ENCODE measurements around the gene ANKRD16.

The ANKRD16 gene

GRCh38 chr10:5919568-5919967 lies 29.9 kb upstream of the ANKRD16 start:
- H3K23ac ChIP-seq (ENCODE audit: low read length) = no peak overlapping the region
- no peak overlapping the region for H4K8ac ChIP-seq (ENCODE audit: low read depth, low read length)
- no peak overlapping the region for H3K27ac ChIP-seq (ENCODE audit: low read depth, low read length)
- no peak overlapping the region for H2AK5ac ChIP-seq (ENCODE audit: low read length)
- H3K79me2 ChIP-seq (ENCODE audit: control insufficient read depth, insufficient read depth, low read length) = no peaks in the 10 kb centered on the region
- H3K4me1 ChIP-seq (ENCODE audit: control insufficient read depth, low read depth, low read length) = no peaks in the 10 kb centered on the region
- H3K4ac ChIP-seq (ENCODE audit: low read depth, low read length) = no peak overlapping the region
- no peak overlapping the region for H2BK120ac ChIP-seq (ENCODE audit: low read depth, low read length)
- H2BK5ac ChIP-seq (ENCODE audit: low read length) = no peak overlapping the region
- H2BK15ac ChIP-seq (replicated peaks; ENCODE audit: low read depth) = no peak overlapping the region
- no peak overlapping the region for H3K18ac ChIP-seq (ENCODE audit: low read length)
- H3K9ac ChIP-seq (ENCODE audit: low read length) = no peak overlapping the region
- peaks cover 32% of the 10 kb centered on the region for H3K36me3 ChIP-seq (ENCODE audit: control insufficient read depth, insufficient read depth, low read length)
- H3K4me3 ChIP-seq (ENCODE audit: low read length) = no peak overlapping the region
- no peaks in the 10 kb centered on the region for H3K27me3 ChIP-seq (ENCODE audit: insufficient read depth, low read length, poor library complexity)
- H3K4me2 ChIP-seq (ENCODE audit: low read length) = no peak overlapping the region
- H4K5ac ChIP-seq (ENCODE audit: low read length) = no peak overlapping the region
- H3K79me1 ChIP-seq (ENCODE audit: low read length) = no peaks in the 10 kb centered on the region
- H3K56ac ChIP-seq (ENCODE audit: low read length) = no peak overlapping the region
- no CpG with 5 or more reads among the region's 7 CpGs for WGBS (ENCODE audit: extremely low coverage, insufficient coverage, low lambda C conversion rate)
- no peak for DNase-seq

DNA sequence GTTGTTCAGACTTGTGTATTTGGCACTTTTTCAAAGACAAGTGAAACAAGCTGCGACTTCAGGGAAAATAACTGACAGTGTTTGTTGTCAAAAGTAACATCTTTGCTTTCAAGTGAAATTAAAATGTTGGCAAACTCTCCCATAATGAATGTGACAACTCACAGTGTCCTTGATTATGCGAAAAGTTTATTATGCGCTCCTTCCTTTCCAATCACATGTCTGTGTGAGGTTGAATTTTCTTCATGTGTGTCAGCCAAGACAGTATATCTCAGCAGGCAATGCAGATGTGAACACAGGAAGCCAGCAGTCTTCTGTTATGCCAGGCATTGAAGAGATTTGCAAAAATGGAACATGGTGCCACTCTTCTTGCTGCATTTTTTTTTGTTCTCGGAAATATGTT lies 29.1 kb upstream of the ANKRD16 start:
- H2AK5ac ChIP-seq (ENCODE audit: low read length) = no peak overlapping the region
- peaks cover 37% of the 10 kb centered on the region for H3K36me3 ChIP-seq (ENCODE audit: control insufficient read depth, insufficient read depth, low read length)
- no peak overlapping the region for H3K18ac ChIP-seq (ENCODE audit: low read length)
- H3K4me3 ChIP-seq (ENCODE audit: low read length) = no peak overlapping the region
- no peaks in the 10 kb centered on the region for H3K27me3 ChIP-seq (ENCODE audit: insufficient read depth, low read length, poor library complexity)
- no peak for DNase-seq
- no peak overlapping the region for H3K4ac ChIP-seq (ENCODE audit: low read depth, low read length)
- H3K4me1 ChIP-seq (ENCODE audit: control insufficient read depth, low read depth, low read length) = no peaks in the 10 kb centered on the region
- H2BK120ac ChIP-seq (ENCODE audit: low read depth, low read length) = no peak overlapping the region
- no peaks in the 10 kb centered on the region for H3K79me1 ChIP-seq (ENCODE audit: low read length)
- H3K27ac ChIP-seq (ENCODE audit: low read depth, low read length) = no peak overlapping the region
- H3K23ac ChIP-seq (ENCODE audit: low read length) = no peak overlapping the region
- H3K79me2 ChIP-seq (ENCODE audit: control insufficient read depth, insufficient read depth, low read length) = no peaks in the 10 kb centered on the region
- H2BK5ac ChIP-seq (ENCODE audit: low read length) = no peak overlapping the region
- no peak overlapping the region for H4K5ac ChIP-seq (ENCODE audit: low read length)
- no peak overlapping the region for H3K56ac ChIP-seq (ENCODE audit: low read length)
- no peak overlapping the region for H2BK15ac ChIP-seq (replicated peaks; ENCODE audit: low read depth)
- no peak overlapping the region for H3K4me2 ChIP-seq (ENCODE audit: low read length)
- H4K8ac ChIP-seq (ENCODE audit: low read depth, low read length) = no peak overlapping the region
- H3K9ac ChIP-seq (ENCODE audit: low read length) = no peak overlapping the region
- no CpG with 5 or more reads among the region's 4 CpGs for WGBS (ENCODE audit: extremely low coverage, insufficient coverage, low lambda C conversion rate)

- Histone ChIP-seq H3K23ac (ENCODE audit: low read length) (no peak overlapping the region), H2BK120ac (ENCODE audit: low read depth, low read length) (no peak overlapping the region), H3K4ac (ENCODE audit: low read depth, low read length) (no peak overlapping the region), H3K56ac (ENCODE audit: low read length) (no peak overlapping the region), H3K36me3 (ENCODE audit: control insufficient read depth, insufficient read depth, low read length) (peaks cover 36% of the 10 kb centered on the region), H3K9ac (ENCODE audit: low read length) (no peak overlapping the region), H3K18ac (ENCODE audit: low read length) (no peak overlapping the region), H2AK5ac (ENCODE audit: low read length) (no peak overlapping the region), H4K8ac (ENCODE audit: low read depth, low read length) (no peak overlapping the region), H2BK5ac (ENCODE audit: low read length) (no peak overlapping the region), H2BK15ac (replicated peaks; ENCODE audit: low read depth) (no peak overlapping the region), H3K27ac (ENCODE audit: low read depth, low read length) (no peak overlapping the region), H3K79me2 (ENCODE audit: control insufficient read depth, insufficient read depth, low read length) (no peaks in the 10 kb centered on the region), H3K4me1 (ENCODE audit: control insufficient read depth, low read depth, low read length) (no peaks in the 10 kb centered on the region), H3K79me1 (ENCODE audit: low read length) (no peaks in the 10 kb centered on the region), H3K4me2 (ENCODE audit: low read length) (no peak overlapping the region), H3K27me3 (ENCODE audit: insufficient read depth, low read length, poor library complexity) (no peaks in the 10 kb centered on the region), H3K4me3 (ENCODE audit: low read length) (no peak overlapping the region), H4K5ac (ENCODE audit: low read length) (no peak overlapping the region)
- WGBS (ENCODE audit: extremely low coverage, insufficient coverage, low lambda C conversion rate) = no CpG with 5 or more reads among the region's 13 CpGs
- no peak for DNase-seq
Measured at GRCh38 chr10:5917305-5917704, 27.6 kb upstream of the ANKRD16 start.

DNA sequence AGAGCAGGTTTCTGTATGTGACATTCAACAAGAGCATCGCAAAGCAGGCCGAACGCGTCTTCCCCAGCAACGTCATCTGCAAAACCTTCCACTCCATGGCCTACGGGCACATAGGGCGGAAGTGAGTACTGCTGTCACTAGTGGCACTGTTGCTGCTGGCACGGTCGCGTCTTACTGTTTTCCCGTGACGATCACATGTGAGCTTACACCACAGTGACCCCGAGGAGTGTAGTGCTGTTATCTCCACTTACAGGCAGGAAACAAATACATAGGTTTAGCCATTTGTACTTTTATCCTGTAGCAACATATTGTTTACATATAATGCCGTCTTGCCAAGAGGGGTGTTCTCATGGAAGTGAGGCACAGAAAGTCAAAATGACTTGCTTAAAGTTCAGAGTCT lies 25.8 kb upstream of the ANKRD16 start:
- Histone ChIP-seq H2BK5ac (ENCODE audit: low read length) (no peak overlapping the region), H3K23ac (ENCODE audit: low read length) (no peak overlapping the region), H3K27me3 (ENCODE audit: insufficient read depth, low read length, poor library complexity) (no peaks in the 10 kb centered on the region), H3K79me2 (ENCODE audit: control insufficient read depth, insufficient read depth, low read length) (no peaks in the 10 kb centered on the region), H3K9ac (ENCODE audit: low read length) (no peak overlapping the region), H3K79me1 (ENCODE audit: low read length) (no peaks in the 10 kb centered on the region), H3K18ac (ENCODE audit: low read length) (no peak overlapping the region), H2BK120ac (ENCODE audit: low read depth, low read length) (no peak overlapping the region), H3K4me3 (ENCODE audit: low read length) (no peak overlapping the region), H4K5ac (ENCODE audit: low read length) (no peak overlapping the region), H4K8ac (ENCODE audit: low read depth, low read length) (no peak overlapping the region), H3K4me1 (ENCODE audit: control insufficient read depth, low read depth, low read length) (no peaks in the 10 kb centered on the region), H3K4me2 (ENCODE audit: low read length) (no peak overlapping the region), H3K4ac (ENCODE audit: low read depth, low read length) (no peak overlapping the region), H2AK5ac (ENCODE audit: low read length) (no peak overlapping the region), H3K27ac (ENCODE audit: low read depth, low read length) (no peak overlapping the region), H3K36me3 (ENCODE audit: control insufficient read depth, insufficient read depth, low read length) (peaks cover 36% of the 10 kb centered on the region), H2BK15ac (replicated peaks; ENCODE audit: low read depth) (no peak overlapping the region), H3K56ac (ENCODE audit: low read length) (no peak overlapping the region)
- no peak for DNase-seq
- no CpG with 5 or more reads among the region's 14 CpGs for WGBS (ENCODE audit: extremely low coverage, insufficient coverage, low lambda C conversion rate)

- Histone ChIP-seq H3K79me1 (ENCODE audit: low read length) (no peaks in the 10 kb centered on the region), H3K18ac (ENCODE audit: low read length) (no peak overlapping the region), H2BK120ac (ENCODE audit: low read depth, low read length) (no peak overlapping the region), H4K8ac (ENCODE audit: low read depth, low read length) (no peak overlapping the region), H3K4ac (ENCODE audit: low read depth, low read length) (no peak overlapping the region), H3K36me3 (ENCODE audit: control insufficient read depth, insufficient read depth, low read length) (peaks cover 34% of the 10 kb centered on the region), H2BK5ac (ENCODE audit: low read length) (no peak overlapping the region), H3K27ac (ENCODE audit: low read depth, low read length) (no peak overlapping the region), H3K9ac (ENCODE audit: low read length) (no peak overlapping the region), H3K4me2 (ENCODE audit: low read length) (no peak overlapping the region), H3K27me3 (ENCODE audit: insufficient read depth, low read length, poor library complexity) (no peaks in the 10 kb centered on the region), H2AK5ac (ENCODE audit: low read length) (no peak overlapping the region), H4K5ac (ENCODE audit: low read length) (no peak overlapping the region), H3K4me1 (ENCODE audit: control insufficient read depth, low read depth, low read length) (no peaks in the 10 kb centered on the region), H3K79me2 (ENCODE audit: control insufficient read depth, insufficient read depth, low read length) (no peaks in the 10 kb centered on the region), H3K23ac (ENCODE audit: low read length) (no peak overlapping the region), H2BK15ac (replicated peaks; ENCODE audit: low read depth) (no peak overlapping the region), H3K56ac (ENCODE audit: low read length) (no peak overlapping the region), H3K4me3 (ENCODE audit: low read length) (no peak overlapping the region)
- no CpG with 5 or more reads among the region's 4 CpGs for whole genome bisulfite sequencing (ENCODE audit: extremely low coverage, insufficient coverage, low lambda C conversion rate)
- DNase-seq = no peak
Measured at GRCh38 chr10:5913736-5914135, 24.0 kb upstream of the ANKRD16 start.

GRCh38 chr10:5911670-5912069 lies 22.0 kb upstream of the ANKRD16 start:
- H3K4me1 ChIP-seq (ENCODE audit: control insufficient read depth, low read depth, low read length) = no peaks in the 10 kb centered on the region
- no peak overlapping the region for H3K4me2 ChIP-seq (ENCODE audit: low read length)
- no peak overlapping the region for H2BK120ac ChIP-seq (ENCODE audit: low read depth, low read length)
- H3K23ac ChIP-seq (ENCODE audit: low read length) = no peak overlapping the region
- H3K9ac ChIP-seq (ENCODE audit: low read length) = no peak overlapping the region
- H3K79me1 ChIP-seq (ENCODE audit: low read length) = no peaks in the 10 kb centered on the region
- H2BK5ac ChIP-seq (ENCODE audit: low read length) = no peak overlapping the region
- no peaks in the 10 kb centered on the region for H3K79me2 ChIP-seq (ENCODE audit: control insufficient read depth, insufficient read depth, low read length)
- WGBS (ENCODE audit: extremely low coverage, insufficient coverage, low lambda C conversion rate) = no CpG with 5 or more reads among the region's 4 CpGs
- no peak overlapping the region for H2BK15ac ChIP-seq (replicated peaks; ENCODE audit: low read depth)
- H4K5ac ChIP-seq (ENCODE audit: low read length) = no peak overlapping the region
- H4K8ac ChIP-seq (ENCODE audit: low read depth, low read length) = no peak overlapping the region
- H3K36me3 ChIP-seq (ENCODE audit: control insufficient read depth, insufficient read depth, low read length) = peaks cover 28% of the 10 kb centered on the region
- H3K18ac ChIP-seq (ENCODE audit: low read length) = no peak overlapping the region
- no peak for DNase-seq
- no peak overlapping the region for H3K27ac ChIP-seq (ENCODE audit: low read depth, low read length)
- H2AK5ac ChIP-seq (ENCODE audit: low read length) = no peak overlapping the region
- H3K4me3 ChIP-seq (ENCODE audit: low read length) = no peak overlapping the region
- H3K56ac ChIP-seq (ENCODE audit: low read length) = no peak overlapping the region
- no peaks in the 10 kb centered on the region for H3K27me3 ChIP-seq (ENCODE audit: insufficient read depth, low read length, poor library complexity)
- no peak overlapping the region for H3K4ac ChIP-seq (ENCODE audit: low read depth, low read length)
